SK-N-SH (cell line): ENCODE measurements around the gene TSPAN11. TPM values are rescaled to one million over a fixed set of nuclear protein-coding genes. Genes with fewer than 3 reads are reported as not detected.

Source experiments
- CTCF ChIA-PET: fragments of 300-600, 350-600 bp; formaldehyde crosslinking; extraction: SDS; loops from one replicate; lab custom pipeline; 2021; lab: Yijun Ruan, JAX
- POLR2A ChIA-PET: fragments of 350-600 bp; sonication (Branson Sonifier 250); formaldehyde crosslinking; extraction: SDS; loops from one replicate; lab custom pipeline; 2020; ENCODE audit warnings: antibody characterized with exemption, inconsistent platforms; lab: Yijun Ruan, JAX
- DNase-seq: peaks from one replicate; pipeline ENCODE4 v3.0.0; 2012
- H2AFZ ChIP-seq: fragments of 200-600 bp; sonication (generic); 2 replicates; pipeline ENCODE4 v1.8.1; 2016; ENCODE audit warnings: antibody characterized with exemption, mild to moderate bottlenecking, low read depth
- H3F3A ChIP-seq: fragments of 200-600 bp; sonication (generic); replicated peaks from 2 replicates; pipeline ENCODE3; 2016; ENCODE audit warnings: antibody characterized with exemption, mild to moderate bottlenecking; ENCODE audit not compliant: insufficient read depth
- H3K27ac ChIP-seq, 2 experiments: fragments of 200-500 bp in 1 of 2; fragments of 200-600 bp in 1 of 2; sonication (Bioruptor generic) in 1 of 2; sonication (generic), shearing (Covaris generic) in 1 of 2; 2 replicates each; pipeline versions ENCODE4 v1.5.1 to v1.6.1; 2014 to 2016; ENCODE audit warnings: low read depth in 2 of 2, inconsistent platforms in 1 of 2, low read length in 1 of 2, mild to moderate bottlenecking in 1 of 2, mixed read lengths in 1 of 2
- H3K27me3 ChIP-seq: fragments of 200-600 bp; sonication (generic), shearing (Covaris generic); 2 replicates; pipeline ENCODE4 v1.6.1; 2016; ENCODE audit warnings: mixed run types; ENCODE audit not compliant: insufficient read depth
- H3K36me3 ChIP-seq, 2 experiments: fragments of 200-500 bp in 1 of 2; fragments of 200-600 bp in 1 of 2; sonication (Bioruptor generic) in 1 of 2; sonication (generic) in 1 of 2; replicated peaks in 1 of 2; 2 replicates each; pipeline versions ENCODE3 to v1.5.1; 2014 to 2016; ENCODE audit warnings: low read length in 1 of 2, mild to moderate bottlenecking in 1 of 2; ENCODE audit not compliant: insufficient read depth in 2 of 2, control insufficient read depth in 1 of 2
- H3K4me1 ChIP-seq, 2 experiments: fragments of 200-500 bp in 1 of 2; fragments of 200-600 bp in 1 of 2; sonication (Bioruptor generic) in 1 of 2; sonication (generic), shearing (Covaris generic) in 1 of 2; 2 replicates each; pipeline versions ENCODE4 v1.5.1 to v1.6.1; 2014 to 2016; ENCODE audit warnings: low read depth in 1 of 2, low read length in 1 of 2, mixed run types in 1 of 2; ENCODE audit not compliant: insufficient read depth in 2 of 2, control insufficient read depth in 1 of 2
- H3K4me2 ChIP-seq: fragments of 200-600 bp; sonication (generic), shearing (Covaris generic); 2 replicates; pipeline ENCODE4 v1.6.1; 2017; ENCODE audit warnings: mixed run types
- H3K4me3 ChIP-seq, 2 experiments: fragments of 200-500 bp in 1 of 2; fragments of 200-600 bp in 1 of 2; sonication (Bioruptor generic) in 1 of 2; sonication (generic), shearing (Covaris generic) in 1 of 2; 2 replicates each; pipeline versions ENCODE4 v1.5.1 to v1.8.1; 2014 to 2016; ENCODE audit warnings: low read depth in 2 of 2, inconsistent platforms in 1 of 2, low read length in 1 of 2, mild to moderate bottlenecking in 1 of 2, mixed read lengths in 1 of 2, moderate library complexity in 1 of 2
- H3K79me2 ChIP-seq: fragments of 200-600 bp; sonication (generic); 2 replicates; pipeline ENCODE4 v1.8.1; 2017; ENCODE audit warnings: mild to moderate bottlenecking; ENCODE audit not compliant: insufficient read depth
- H3K9ac ChIP-seq: fragments of 200-600 bp; sonication (generic); 2 replicates; pipeline ENCODE4 v1.6.1; 2017; ENCODE audit warnings: mixed run types
- H3K9me2 ChIP-seq: fragments of 200-600 bp; sonication (generic); 2 replicates; pipeline ENCODE4 v1.6.1; 2017; ENCODE audit warnings: mixed run types
- H3K9me3 ChIP-seq: fragments of 200-600 bp; sonication (generic); 2 replicates; pipeline ENCODE4 v1.6.1; 2017; ENCODE audit warnings: mixed run types, mild to moderate bottlenecking, moderate library complexity
- H4K20me1 ChIP-seq: fragments of 200-600 bp; sonication (generic); 2 replicates; pipeline ENCODE4 v1.6.1; 2017; ENCODE audit warnings: mild to moderate bottlenecking, mixed run types; ENCODE audit not compliant: insufficient read depth
- CTCF ChIP-seq: fragments of 200-600 bp; sonication (generic); IDR thresholded peaks from 2 replicates; pipeline ENCODE4 v1.6.1; 2017; ENCODE audit warnings: antibody characterized with exemption, mild to moderate bottlenecking, moderate library complexity
- FOSL2 ChIP-seq: IDR thresholded peaks from 2 replicates; pipeline ENCODE4 v1.4.0; 2012; ENCODE audit warnings: low read depth, mild to moderate bottlenecking, moderate library complexity, borderline replicate concordance
- GABPA ChIP-seq: IDR thresholded peaks from 2 replicates; pipeline ENCODE4 v1.4.0; 2012; ENCODE audit warnings: low read depth, mild to moderate bottlenecking
- GATA2 ChIP-seq: sonication (generic); formaldehyde crosslinking; IDR thresholded peaks from 2 replicates; pipeline ENCODE4 v1.5.0; 2020; ENCODE audit warnings: mild to moderate bottlenecking, missing genetic modification reagents
- MEF2A ChIP-seq: IDR thresholded peaks from 2 replicates; pipeline ENCODE4 v1.4.0; 2012; ENCODE audit warnings: low read depth, borderline replicate concordance
- RAD21 ChIP-seq: IDR thresholded peaks from 2 replicates; pipeline ENCODE4 v1.6.1; 2012; ENCODE audit warnings: mild to moderate bottlenecking, low read length
- RFX5 ChIP-seq: IDR thresholded peaks from 2 replicates; pipeline ENCODE4 v1.6.1; 2012; ENCODE audit warnings: mild to moderate bottlenecking, improper control_type of control experiment, low read length
- TCF12 ChIP-seq: IDR thresholded peaks from 2 replicates; pipeline ENCODE4 v1.4.0; 2012
- USF2 ChIP-seq: fragments of 150-350 bp; IDR thresholded peaks from 2 replicates; pipeline ENCODE4 v1.6.1; 2017; ENCODE audit warnings: antibody characterized with exemption, low read length, low read depth, borderline replicate concordance
- ZBTB33 ChIP-seq: IDR thresholded peaks from 2 replicates; pipeline ENCODE4 v1.4.0; 2012; ENCODE audit warnings: low read depth, borderline replicate concordance
- WGBS: methylation state at CpG from one replicate; pipeline ENCODE4 v1.1.6; 2017; ENCODE audit warnings: low lambda C conversion rate; 5-methylcytosine and 5-hydroxymethylcytosine counted together
- polyA plus RNA-seq, 3 experiments: library from polyadenylated mRNA; depleted of rRNA; stranded (reverse); fragments of >200 nt; gene quantifications; 2 replicates each; pipeline ENCODE4 v1.2.3, GENCODE V29; 2012
- TF ChIP-seq, protein P1 (sequence below): fragments of 150-350 bp; IDR thresholded peaks from 2 replicates; pipeline ENCODE4 v1.6.1; 2016; ENCODE audit warnings: mild to moderate bottlenecking, low read depth, low read length
- TF ChIP-seq, protein P2 (sequence below): IDR thresholded peaks from 2 replicates; pipeline ENCODE4 v1.4.0; 2012; ENCODE audit warnings: low read depth, borderline replicate concordance

The TSPAN11 gene
- polyA plus RNA-seq, 1 of the 3 experiments (the other 2 are of a cell fraction): 6.4 TPM

DNA sequence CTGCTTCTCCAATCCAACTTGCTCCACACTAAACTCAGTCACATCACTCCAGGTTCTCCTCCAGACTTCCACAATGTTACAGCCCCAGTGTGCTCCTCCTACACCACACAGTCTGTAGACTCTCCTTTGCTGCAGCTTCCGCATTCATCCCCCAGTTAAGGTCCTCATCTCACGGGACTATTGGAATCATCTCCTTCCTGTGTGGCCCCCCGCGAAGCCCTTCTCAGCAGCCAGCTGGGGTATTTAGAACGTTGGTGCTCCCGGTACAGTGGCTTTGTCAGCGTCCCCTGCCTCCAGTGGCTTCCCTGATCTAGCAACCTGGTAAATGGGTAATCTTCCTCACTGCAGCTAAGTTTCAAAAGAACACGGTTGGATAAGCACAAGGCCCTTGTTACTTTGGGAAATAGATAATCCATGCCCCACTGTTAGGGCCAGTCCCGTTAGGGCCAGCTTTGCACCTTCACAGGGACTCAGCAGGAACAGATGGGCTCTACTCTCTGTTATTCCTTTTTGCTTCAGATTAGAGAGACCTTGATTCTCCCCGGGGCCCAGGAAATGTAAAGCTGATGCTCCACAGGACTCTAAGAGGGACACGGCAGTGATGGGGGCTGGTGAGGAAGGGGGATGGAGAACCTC, 823 bp upstream of the TSPAN11 start:
- peak overlapping the region; percentile 90; the same call in 1 of the 2 replicates for H2AFZ ChIP-seq
- no peaks in the 10 kb centered on the region for H3K9me3 ChIP-seq
- no peaks in the 10 kb centered on the region for H3K27me3 ChIP-seq
- H3K9ac ChIP-seq: peak overlapping the region; percentile 36; the same call in 1 of the 2 replicates
- peak overlapping the region; percentile 70 for H3K4me2 ChIP-seq
- no peaks in the 10 kb centered on the region for H3K9me2 ChIP-seq
- H4K20me1 ChIP-seq: no peaks in the 10 kb centered on the region
- H3K79me2 ChIP-seq: no peaks in the 10 kb centered on the region
- TF ChIP-seq GATA2 (CRISPR knock-in tag) (0 out of 2 replicates have a peak, but pooled peaks have one; percentile 13), CTCF (no peak)
- CTCF ChIA-PET: interaction anchor here (0.8 to 4.4 kb wide), 3 partner anchors 14 to 75 kb away, joined by 3 to 19 read pairs (median 12); no protein-coding TSS in a partner anchor
- no peaks in the 10 kb centered on the region for H3F3A ChIP-seq
- H3K27ac ChIP-seq: peak overlapping the region in 1 of 2 experiments; percentile 86; a peak in 2 of 4 replicates
- POLR2A ChIA-PET: interaction anchor here (0.7 to 1.1 kb wide), 3 partner anchors 13 to 62 kb away, joined by 3 to 6 read pairs (median 3); no protein-coding TSS in a partner anchor
- 79% methylated on average over 11 of the region's 11 CpGs for WGBS
- DNase-seq: no peak
- H3K36me3 ChIP-seq: no peaks in the 10 kb centered on the region
- peak overlapping the region; percentile 55 to 60 for H3K4me3 ChIP-seq
- peaks cover 9 to 50% of the 10 kb centered on the region in 2 experiments; a peak in 3 of 4 replicates for H3K4me1 ChIP-seq

DNA sequence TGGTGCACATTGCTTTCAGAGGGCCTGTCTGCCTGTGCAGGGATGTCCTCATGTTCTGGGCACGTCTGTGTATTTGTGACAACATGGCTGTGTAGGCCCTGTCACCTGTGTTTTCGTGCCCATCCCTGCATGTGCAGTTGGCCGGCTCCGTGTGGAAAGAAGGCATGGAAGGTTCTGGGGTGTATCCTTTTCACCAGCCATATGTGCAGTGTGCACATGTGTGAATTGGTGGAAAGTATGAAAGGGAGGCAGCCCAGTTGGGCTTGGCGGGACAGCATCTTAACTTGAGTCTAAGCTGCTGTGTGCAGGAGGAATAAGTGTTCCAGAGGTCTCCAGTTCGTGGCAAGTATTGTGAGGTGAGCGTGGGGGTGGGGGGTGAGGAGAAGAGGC, 669 bp downstream of the TSPAN11 start:
- peak overlapping the region; percentile 70 for H3K4me2 ChIP-seq
- H2AFZ ChIP-seq: peak overlapping the region; percentile 90; the same call in 1 of the 2 replicates
- H3K4me1 ChIP-seq: peaks cover 9 to 53% of the 10 kb centered on the region in 2 experiments; a peak in 3 of 4 replicates
- 86% methylated on average over 7 of the region's 7 CpGs for WGBS
- no peaks in the 10 kb centered on the region for H3K27me3 ChIP-seq
- H3K27ac ChIP-seq: peak overlapping the region in 1 of 2 experiments; percentile 86; a peak in 2 of 4 replicates
- no peaks in the 10 kb centered on the region for H3K9me3 ChIP-seq
- H4K20me1 ChIP-seq: no peaks in the 10 kb centered on the region
- H3F3A ChIP-seq: no peaks in the 10 kb centered on the region
- ChIA-PET POLR2A (interaction anchor here (1.1 to 1.5 kb wide), 2 partner anchors 52 to 55 kb away, joined by 3 read pairs; no protein-coding TSS in a partner anchor), CTCF (interaction anchor here (1.2 to 4.4 kb wide), 5 partner anchors 45 to 76 kb away, joined by 3 to 19 read pairs (median 10); no protein-coding TSS in a partner anchor)
- no peaks in the 10 kb centered on the region for H3K79me2 ChIP-seq
- H3K9ac ChIP-seq: no peak overlapping the region
- DNase-seq: peak; percentile 51
- H3K9me2 ChIP-seq: no peaks in the 10 kb centered on the region
- peak overlapping the region; percentile 55 to 60; a peak in 3 of 4 replicates for H3K4me3 ChIP-seq
- no peaks in the 10 kb centered on the region for H3K36me3 ChIP-seq
- TF ChIP-seq GATA2 (CRISPR knock-in tag) (no peak), TCF12 (no peak), RFX5 (no peak), GABPA (no peak), FOSL2 (no peak), MEF2A (no peak), ZBTB33 (no peak), CTCF (no peak), USF2 (no peak), RAD21 (no peak)
- TF ChIP-seq, protein P1, sequence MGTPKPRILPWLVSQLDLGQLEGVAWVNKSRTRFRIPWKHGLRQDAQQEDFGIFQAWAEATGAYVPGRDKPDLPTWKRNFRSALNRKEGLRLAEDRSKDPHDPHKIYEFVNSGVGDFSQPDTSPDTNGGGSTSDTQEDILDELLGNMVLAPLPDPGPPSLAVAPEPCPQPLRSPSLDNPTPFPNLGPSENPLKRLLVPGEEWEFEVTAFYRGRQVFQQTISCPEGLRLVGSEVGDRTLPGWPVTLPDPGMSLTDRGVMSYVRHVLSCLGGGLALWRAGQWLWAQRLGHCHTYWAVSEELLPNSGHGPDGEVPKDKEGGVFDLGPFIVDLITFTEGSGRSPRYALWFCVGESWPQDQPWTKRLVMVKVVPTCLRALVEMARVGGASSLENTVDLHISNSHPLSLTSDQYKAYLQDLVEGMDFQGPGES: no peak
- TF ChIP-seq, protein P2, sequence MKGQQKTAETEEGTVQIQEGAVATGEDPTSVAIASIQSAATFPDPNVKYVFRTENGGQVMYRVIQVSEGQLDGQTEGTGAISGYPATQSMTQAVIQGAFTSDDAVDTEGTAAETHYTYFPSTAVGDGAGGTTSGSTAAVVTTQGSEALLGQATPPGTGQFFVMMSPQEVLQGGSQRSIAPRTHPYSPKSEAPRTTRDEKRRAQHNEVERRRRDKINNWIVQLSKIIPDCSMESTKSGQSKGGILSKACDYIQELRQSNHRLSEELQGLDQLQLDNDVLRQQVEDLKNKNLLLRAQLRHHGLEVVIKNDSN: no peak
